Ramos (cell line): ENCODE data around the gene GALNT17.
"Not testable (repeated sequence)": the region's sequence is repeated elsewhere in the genome, so short reads cannot be mapped to it uniquely, and the experiment has no call there.

ENCODE experiments used
- in situ Hi-C: fragments of 300-500 bp; cut with MboI; formaldehyde crosslinking; loops from one replicate; pipeline ENCODE4 v1.14.3; 2022; ENCODE audit warnings: low sequenced_read_pairs; ENCODE audit not compliant: unreplicated experiment

Gene GALNT17

DNA sequence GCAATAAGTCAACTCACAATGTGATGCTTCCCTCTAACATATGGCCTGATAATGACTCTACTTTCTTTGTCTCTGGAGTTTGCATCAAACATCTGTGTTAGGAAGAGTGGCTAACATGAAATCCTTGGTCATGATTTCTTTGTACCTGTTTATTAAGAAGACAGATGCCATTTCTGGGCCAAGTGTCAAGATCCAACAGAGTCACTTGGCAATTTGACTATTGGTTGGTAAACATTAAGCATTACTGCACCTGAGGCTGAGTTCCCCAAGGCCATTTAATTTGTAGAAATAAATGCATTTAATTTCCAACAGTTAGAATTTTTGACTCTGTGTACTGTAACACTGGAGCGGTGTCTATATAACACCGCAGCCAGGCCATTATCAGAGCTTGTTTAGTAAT is 403.7 kb downstream of the GALNT17 start:
- in situ Hi-C loops = no loop called here

DNA sequence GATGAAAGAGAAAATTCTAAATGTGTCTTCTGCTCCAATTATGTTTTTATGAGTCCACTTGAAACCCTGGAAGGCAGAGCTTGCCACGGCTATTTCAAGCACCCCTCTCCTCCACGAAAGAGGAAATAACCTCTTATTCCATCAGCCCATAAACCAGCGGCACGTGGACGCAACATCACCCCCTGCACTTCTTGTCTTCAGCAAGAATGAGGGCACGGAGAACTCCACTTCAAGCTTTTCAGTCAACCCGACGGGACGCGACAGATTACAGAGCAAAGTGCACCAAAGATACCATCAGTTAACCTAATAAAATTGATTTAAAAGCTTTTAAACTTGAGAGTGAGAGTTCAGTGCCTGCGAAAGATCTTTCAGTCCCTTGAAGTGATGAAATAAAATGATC is 406.3 kb downstream of the GALNT17 start:
- in situ Hi-C loops = no loop called here

DNA sequence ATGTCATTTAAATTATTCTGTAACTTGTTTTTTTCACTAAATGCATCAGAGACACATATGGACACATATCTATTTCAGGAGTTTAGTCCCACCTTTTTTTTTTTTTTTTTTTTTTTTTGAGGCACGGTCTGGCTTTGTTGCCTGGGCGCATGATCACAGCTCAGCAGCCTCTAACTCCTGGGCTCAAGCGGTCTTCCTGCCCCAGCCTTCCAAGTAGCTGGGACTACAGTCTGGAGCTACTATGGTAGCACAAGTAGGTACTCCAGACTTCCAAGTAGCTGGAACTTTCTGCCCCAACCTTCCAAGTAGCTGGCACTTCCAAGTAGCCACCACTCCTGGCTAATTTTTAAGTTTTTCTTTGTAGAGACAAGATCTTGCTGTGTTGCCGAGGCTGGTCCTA is 407.7 kb downstream of the GALNT17 start:
- in situ Hi-C loops = no loop called here

DNA sequence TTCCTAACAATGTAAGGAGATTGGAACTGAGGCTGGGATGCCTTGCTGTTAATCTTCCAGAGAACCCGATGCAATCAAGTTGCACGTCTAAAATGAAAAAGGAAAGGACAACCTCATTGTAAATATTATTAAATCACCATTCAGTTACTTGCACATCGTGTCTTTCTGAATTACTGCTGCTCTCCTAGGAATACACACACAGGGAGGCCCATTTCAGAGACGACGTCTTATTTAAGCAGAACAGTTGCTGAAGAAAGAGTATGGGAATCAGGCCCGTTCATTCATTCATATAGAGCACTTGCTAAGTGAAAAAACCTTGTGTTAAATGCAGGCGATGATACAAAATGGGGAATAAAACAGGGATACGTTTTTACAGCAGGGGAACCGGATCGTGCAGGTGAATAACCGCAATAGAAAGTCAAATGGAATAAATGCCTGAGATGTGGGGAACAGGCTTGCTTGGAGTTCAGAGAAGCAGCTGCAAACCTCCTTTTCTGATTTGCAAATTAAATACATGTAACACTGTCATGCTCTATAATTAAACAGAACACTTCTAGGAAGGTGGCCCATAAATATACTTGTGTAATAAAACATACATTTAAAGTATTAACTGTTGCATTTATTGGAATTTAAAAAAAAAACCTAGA is 409.9 kb downstream of the GALNT17 start:
- in situ Hi-C loops = no loop called here

DNA sequence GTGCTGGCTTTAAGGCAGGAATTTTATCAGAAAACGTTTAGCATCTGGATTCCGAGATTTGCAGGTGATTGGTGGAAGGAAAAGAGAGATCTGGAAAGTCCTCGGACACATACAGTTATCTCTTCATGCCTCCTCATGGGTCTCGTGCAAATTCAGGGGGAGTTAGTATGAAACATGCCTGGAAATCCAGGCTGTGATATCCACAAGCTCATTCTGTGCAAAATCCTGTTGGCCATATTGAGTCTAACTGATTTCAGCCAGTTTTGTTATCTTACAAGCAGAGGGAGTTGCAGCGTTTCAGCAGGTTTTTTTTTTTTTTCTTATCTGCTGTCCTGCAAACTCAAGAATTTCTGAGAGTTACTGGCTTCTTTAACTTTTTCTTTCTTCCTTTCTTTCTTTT is 411.5 kb downstream of the GALNT17 start:
- in situ Hi-C loops = no loop called here

DNA sequence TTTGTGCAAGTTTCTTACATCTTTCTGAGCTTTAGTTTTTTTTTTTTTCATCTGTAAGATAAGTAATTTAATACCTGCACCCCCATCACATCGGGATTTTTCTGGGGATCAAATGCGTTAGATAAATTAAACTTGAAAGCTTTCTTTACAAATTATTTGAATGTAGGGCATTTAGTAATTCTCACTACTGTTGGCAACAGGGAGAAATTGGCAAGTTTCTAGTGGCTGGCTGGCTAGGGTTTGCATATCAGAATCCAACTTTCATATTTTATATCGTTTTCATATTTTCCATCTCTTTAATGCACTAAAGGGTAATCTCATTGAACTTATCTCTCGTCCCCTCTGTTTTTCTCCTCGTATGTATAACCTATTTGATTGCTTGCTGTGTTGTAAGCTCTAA is 412.9 kb downstream of the GALNT17 start:
- in situ Hi-C loops = no loop called here

DNA sequence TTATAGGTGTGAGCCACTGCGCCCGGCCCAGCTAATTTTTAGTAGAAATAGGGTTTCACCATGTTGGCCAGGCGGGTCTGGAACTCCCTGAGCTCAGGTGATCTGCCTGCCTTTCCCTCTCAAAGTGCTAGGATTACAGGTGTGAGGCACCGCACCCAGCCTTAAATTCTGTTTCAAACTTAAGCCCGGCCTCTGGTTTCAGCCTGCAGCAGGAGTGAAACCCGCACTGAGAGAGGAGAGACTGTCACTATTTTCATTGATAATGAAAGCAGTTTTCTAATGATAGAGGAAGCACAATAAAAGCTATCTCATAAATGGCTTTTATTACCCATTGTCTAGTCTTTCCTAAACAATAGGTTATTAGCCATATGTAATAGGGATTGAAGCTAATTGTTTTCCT is 415.5 kb downstream of the GALNT17 start:
- in situ Hi-C loops = no loop called here

DNA sequence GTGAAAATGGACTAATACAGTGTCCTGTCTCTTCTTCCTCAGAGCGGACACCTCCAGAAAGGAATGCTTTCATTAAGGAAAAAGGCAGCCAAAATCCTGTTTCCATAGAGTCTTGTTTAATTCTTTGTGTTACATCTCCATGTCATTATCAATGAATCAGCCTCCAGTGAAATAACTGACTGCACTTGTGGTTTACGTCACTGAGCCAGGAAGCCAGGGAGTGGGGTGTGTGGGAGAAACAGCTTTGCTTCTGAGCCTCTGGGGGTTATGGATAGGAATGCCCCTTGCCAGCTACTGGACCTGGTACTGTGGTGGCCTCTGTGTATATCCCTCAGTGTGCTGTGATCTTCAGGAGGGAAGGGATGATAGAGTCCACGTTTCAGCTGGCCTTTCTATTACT is 416.8 kb downstream of the GALNT17 start:
- in situ Hi-C loops = no loop called here

DNA sequence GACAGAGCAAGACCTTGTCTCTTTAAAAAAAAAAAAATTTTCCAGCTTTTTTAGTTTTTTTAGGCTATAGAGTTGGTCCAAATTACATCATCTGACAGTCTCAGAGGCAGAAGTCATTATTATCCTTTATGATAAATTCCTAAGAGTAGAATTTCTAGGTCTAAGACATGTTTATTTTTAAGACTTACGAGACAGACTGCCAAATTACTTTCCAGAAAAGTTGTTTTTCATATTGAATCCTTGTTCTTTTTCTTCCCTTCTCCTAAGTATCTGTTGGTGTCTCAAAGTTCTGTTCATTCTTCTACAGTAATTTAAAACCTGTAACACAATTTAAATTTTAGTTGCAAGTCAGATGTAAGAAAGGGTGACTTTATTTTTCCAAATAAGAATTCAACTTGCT is 421.4 kb downstream of the GALNT17 start:
- in situ Hi-C loops = no loop called here

DNA sequence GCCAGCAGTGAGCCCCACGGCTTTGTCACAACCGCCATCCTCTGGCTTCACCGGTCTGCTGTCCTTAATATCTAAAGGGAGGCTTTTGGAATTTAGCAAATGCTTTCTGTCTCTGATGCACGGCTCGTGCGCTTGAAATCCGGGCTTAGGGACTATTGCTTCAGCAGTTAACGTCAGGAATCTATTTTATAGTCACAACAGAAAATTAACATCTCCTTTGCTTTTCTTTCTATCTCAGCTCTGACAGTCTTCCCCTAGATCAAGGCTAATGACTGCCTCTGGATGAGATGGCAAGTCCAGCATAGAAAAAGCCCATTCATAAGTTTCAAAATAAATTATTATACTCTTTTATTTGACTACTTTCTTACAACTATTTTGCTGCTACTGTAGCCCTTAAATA is 423.8 kb downstream of the GALNT17 start:
- in situ Hi-C loops = no loop called here

DNA sequence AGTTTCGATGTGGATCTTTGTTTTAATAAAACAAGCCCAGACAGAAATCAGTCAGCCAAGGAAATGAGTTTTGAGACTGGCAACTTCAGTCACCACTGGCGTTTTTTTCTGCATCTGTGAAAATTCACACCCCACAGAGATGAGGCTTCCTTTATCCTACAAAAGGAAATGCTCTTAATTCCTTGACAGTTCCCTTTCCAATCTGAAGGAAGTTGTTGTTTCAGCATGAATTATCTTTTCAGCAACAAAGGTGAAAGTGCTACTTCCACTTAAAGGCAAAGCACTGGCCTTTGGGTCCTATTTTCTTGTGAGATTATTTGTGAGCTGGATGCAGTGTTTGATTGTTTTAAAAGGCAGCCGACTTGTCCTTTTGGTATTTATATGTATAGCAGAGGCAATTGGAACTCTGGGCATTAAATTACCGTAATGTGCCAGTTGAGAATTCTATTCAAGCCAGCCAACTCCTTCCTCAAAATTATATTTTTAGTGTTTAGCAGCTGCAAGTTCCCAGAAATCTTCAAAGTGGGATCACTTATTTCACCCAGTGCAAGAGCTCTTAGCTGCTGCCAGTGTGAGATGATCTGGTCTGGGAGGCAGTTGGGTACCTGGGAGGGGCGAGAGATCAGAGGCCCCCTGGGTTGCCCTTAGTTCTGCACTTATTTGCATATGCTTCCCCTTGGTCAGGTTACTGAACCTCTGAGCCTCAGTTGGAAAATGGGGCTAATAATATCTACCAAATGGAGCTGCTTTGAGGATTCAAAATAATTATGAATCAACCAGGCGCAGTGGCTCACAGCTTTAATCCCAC is 427.1 kb downstream of the GALNT17 start:
- in situ Hi-C loops = no loop called here

DNA sequence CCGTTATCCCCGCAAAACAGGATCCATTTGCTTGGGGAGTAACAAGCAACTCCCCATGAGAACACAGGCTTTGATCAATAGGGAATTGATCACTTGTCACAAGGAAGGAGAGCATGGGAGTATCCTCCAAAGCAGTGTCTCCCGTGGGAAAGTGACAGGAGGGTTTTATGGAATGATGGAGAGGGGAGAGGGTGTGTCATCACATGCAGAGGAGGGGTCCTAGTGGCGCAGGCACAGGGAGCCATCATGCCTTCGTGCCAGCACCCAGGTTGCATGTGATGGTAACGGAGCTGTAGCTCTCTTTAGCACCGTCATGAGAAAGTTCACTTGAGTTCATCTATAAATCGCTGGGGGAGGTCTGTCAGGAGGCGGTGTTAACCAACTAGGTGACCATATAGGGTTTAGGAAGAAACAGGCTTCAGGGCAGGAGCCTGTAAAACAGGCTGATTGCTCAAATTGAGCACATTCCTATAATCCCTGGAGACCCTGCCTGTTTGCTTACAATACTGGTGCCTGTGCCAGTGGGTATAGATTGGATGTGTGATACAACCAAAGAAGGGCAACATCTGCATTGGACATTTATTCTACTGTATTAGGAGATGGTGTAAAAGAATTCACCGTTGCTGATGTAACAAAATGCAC is 428.5 kb downstream of the GALNT17 start:
- in situ Hi-C loops = no loop called here

DNA sequence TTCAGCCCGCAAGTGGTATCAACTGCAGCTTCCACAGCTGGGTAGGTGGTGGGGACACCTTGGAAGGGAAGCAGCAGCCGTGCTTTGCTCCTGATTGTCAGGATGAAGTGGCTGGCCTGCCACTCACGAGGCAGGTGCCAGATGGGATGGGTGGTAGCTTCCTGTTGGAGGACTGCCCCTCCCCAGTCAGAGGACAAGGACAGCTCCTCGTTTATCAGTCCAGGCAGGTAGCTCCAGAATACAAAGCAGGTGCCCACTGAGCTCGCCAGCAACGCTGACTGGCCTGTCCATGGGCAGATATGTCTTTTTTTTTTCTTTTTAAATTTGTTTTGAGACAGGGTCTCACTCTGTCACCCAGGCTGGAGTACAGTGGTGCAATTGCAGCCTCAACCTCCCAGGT is 431.3 kb downstream of the GALNT17 start:
- in situ Hi-C loops = no loop called here

DNA sequence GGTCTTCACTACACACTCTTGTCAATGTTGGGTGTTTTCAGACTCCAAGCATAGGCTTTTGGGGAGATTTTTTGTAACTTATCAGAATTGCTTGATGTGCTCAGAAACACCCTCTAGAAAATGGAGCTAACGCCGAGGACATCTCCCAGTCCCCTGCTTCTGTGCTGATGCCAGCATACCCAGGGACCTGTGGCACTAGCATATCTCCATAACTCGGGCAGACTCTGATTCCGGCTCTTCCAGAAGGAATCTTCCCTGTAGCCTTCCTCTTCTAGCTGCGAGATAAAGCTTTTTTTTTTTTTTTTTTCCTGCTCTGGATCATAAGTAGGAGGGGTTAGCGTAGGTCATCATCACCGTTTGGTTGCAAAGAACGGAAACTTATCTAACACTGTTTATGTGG is 434.4 kb downstream of the GALNT17 start:
- in situ Hi-C loops = no loop called here

DNA sequence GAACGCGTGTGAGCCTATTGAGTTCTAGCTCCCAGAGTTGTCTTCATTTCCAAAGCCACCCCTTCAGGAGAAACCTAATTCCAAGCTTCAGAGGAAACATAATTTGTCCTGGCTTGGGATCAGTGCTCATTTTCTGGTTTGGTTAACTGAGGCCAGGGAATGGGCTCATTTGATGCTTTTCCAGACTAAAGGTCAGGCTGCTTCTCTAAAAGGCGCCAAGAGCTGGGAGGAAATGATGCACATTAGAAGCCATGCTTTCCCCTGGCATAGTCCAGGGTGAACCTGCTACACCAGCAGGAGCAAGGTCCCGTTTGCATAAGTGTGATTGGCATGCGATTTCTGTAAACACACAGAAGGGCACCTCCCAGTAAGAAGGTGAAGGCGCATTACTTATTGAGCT is 435.0 kb downstream of the GALNT17 start:
- in situ Hi-C loops = no loop called here

DNA sequence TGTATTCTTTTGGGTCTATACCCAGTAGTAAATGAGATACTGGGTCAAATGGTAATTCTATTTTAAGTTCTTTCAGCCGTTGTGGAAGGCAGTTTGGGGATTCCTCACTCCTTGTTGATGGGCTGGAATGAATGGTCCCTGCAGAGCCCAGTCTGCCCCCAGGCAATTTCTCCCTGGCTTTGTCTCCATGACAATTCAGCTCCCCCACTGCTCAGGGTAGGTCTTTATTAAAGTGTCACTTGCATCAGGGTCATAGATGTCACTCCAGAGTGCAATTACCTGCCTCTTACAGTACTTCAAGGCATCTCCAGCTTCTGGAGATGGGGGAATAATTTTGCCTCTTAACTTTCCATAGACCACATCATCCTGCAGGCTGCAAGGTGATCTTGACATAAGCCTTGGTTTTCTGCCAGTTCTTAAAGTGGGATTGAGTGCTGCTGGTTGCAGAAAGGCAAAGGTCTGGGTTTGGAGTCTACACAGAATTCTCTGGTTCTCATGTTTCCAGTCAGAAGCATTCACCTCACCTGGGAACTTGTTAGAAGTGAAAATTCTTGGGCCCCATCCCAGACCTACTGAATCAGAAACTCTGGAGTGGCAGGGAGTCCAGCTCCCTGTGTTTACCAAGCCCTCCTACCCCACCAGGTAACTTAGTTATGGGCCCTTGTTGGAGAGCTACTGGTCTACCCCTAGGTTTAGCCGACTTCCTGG is 442.4 kb downstream of the GALNT17 start:
- in situ Hi-C loops = no loop called here

DNA sequence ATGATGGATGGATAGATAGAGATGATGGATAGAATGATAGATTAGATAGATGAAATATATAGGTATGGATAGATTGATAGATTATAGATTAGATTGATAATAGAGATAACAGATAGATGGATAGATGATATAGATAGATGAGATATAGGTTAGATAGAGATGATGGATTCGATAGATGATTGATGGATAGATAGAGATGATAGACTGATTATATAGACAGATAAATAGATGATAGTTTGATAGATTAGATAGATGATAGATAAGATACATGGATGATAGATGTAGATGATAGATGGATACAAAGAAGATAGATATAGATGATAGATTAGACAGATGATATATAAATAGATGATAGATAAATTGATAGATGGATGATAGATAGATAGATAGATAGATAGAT is 448.1 kb downstream of the GALNT17 start:
- in situ Hi-C loops = no loop called here

DNA sequence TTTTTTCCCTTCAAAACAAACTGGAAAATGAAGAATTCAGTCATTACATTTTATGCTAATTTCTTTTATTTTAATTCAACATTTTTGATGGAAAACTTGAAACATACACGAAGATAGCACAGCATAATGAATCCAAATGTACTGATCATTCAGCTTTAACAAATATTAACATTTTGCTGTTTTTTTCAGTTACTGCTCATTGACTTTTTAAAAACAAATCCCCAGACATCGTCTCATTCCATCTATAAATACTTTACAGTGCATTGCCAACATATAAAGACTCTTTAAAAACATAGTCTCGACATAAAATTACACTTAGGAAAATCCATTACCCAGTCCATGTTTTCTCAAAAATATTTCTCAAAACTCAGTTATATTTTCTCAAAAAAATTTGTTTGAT is 452.3 kb downstream of the GALNT17 start:
- in situ Hi-C loops = no loop called here

DNA sequence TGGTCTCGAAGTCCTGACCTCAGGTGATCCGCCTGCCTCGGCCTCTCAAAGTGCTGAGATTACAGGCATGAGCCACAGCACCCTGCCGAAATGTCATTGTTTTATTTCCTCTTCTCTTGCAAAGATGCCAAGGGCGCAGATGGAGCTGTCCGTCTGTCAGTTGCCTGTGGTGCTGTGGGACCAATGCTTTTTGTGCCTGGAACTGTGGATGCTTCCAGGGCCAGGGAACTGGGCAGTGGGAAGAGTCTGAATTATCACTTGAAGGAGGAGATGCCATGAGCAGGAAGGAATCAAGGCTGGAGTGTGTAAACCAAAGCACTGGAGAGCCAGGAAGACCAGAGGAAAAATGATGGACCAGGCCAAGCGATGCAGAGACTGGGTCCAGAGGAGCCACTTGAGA is 459.9 kb downstream of the GALNT17 start:
- in situ Hi-C loops = no loop called here

DNA sequence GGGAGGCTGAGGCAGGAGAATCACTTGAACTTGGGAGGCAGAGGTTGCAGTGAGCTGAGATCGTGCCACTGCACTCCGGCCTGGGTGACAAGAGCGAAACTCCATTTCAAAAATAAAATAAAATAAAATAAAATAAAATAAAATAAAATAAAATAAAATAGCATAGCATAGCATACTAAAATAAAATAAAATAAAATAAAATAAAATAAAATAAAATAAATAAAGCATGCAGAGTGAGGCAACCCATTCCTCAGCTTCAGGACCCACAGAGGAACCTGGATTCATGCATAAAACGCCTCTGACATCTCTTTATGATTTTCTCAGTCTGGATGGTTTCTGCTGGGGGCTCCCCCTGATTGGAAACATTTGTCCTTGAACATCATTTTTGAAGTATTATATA is 460.4 kb downstream of the GALNT17 start:
- in situ Hi-C loops = not testable (repeated sequence)

DNA sequence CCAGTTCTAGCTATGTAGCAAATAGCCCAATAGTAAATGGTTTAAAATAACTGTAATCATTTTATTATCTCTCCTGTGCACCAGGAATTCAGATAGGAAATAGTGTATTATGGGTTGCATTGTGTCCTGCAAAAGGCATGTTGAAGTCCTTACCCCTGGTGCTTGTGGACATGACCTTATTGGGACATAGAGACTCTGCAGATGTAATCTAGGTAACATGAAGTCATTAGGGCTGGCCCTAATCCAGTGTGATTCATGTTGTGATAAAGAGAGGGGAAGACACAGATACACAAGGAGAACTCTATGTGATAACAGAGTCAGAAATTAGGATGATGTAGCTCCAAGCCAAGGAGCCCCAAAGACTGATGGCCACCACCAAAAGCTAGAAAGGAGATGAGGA is 462.8 kb downstream of the GALNT17 start:
- in situ Hi-C loops = no loop called here
